Activated CD4-positive, alpha-beta memory T cell treated with anti-CD3 and anti-CD28 coated beads for 36 hours (primary cell): ENCODE results near the gene CDC42EP3. TPM values are rescaled to one million over a fixed set of nuclear protein-coding genes. Genes with fewer than 3 reads are reported as not detected.

Source experiments
- CTCF ChIA-PET: fragments of 350-600 bp; sonication (Branson Sonifier 250); formaldehyde crosslinking; loops from one replicate; lab custom pipeline; 2021; ENCODE audit warnings: antibody characterized with exemption, inconsistent platforms; lab: Charles Lee
- POLR2A ChIA-PET: fragments of 350-600 bp; sonication (Branson Sonifier 250); formaldehyde crosslinking; loops from one replicate; lab custom pipeline; 2021; ENCODE audit warnings: antibody characterized with exemption; lab: Charles Lee
- DNase-seq: peaks from one replicate; pipeline ENCODE4 v3.0.0-alpha.2; 2020
- H3K27ac Mint-ChIP-seq: one replicate; pipeline ENCODE4 v1.8.0; 2021; ENCODE audit warnings: mixed read lengths
- H3K27me3 Mint-ChIP-seq: one replicate; pipeline ENCODE4 v1.8.0; 2021; ENCODE audit warnings: mixed read lengths
- H3K36me3 Mint-ChIP-seq: one replicate; pipeline ENCODE4 v1.8.0; 2021; ENCODE audit warnings: mixed read lengths
- H3K4me1 Mint-ChIP-seq: one replicate; pipeline ENCODE4 v1.8.0; 2021; ENCODE audit warnings: low read depth, mixed read lengths
- H3K4me3 Mint-ChIP-seq: one replicate; pipeline ENCODE4 v1.8.0; 2021; ENCODE audit warnings: mild to moderate bottlenecking, mixed read lengths
- H3K9me3 Mint-ChIP-seq: one replicate; pipeline ENCODE4 v1.8.0; 2021; ENCODE audit warnings: mixed read lengths
- intact Hi-C: fragments of 100-400 bp; cut with micrococcal nuclease; formaldehyde crosslinking; loops from one replicate; pipeline ENCODE4 v1.15.1; 2023
- total RNA-seq, 2 experiments: library from RNA; stranded (reverse); gene quantifications; one replicate each; pipeline ENCODE4 v1.2.3, GENCODE V29; 2021

CDC42EP3 gene
- total RNA-seq, 2 experiments from 2014 or later, result 24.0 to 24.8 TPM

DNA sequence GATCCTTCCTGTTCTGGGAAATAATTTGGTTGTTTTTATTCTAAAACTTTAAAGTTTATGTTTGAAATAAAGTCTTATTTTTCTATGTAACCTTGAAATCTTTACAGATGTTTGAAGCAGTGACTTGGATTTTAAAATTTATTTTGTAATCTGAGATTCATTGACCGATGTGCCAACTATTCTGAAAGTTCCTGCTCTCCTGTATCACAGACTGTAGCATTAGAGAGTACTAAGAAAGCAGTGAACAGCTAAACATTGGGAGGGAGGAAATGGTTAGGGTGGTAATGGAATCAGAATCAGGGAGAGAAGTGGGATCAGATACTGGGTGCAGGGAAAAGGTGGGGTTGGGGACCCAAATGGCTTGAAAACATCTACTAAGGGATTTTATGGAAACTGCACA, 69.9 kb downstream of the CDC42EP3 start:
- Mint-ChIP-seq H3K9me3 (peaks cover 30% of the 10 kb centered on the region), H3K27me3 (no peaks in the 10 kb centered on the region), H3K4me3 (peak overlapping the region; percentile 15), H3K36me3 (peaks cover 12% of the 10 kb centered on the region), H3K27ac (peak overlapping the region; percentile 53), H3K4me1 (peaks cover 46% of the 10 kb centered on the region)
- intact Hi-C loops, result no loop called here
- no peak for DNase-seq
- POLR2A ChIA-PET, result no interaction called here
- CTCF ChIA-PET, result interaction anchor here (1.2 to 4.4 kb wide), 3 partner anchors 18 to 65 kb away, joined by 3 to 15 read pairs (median 3); no protein-coding TSS in a partner anchor

DNA sequence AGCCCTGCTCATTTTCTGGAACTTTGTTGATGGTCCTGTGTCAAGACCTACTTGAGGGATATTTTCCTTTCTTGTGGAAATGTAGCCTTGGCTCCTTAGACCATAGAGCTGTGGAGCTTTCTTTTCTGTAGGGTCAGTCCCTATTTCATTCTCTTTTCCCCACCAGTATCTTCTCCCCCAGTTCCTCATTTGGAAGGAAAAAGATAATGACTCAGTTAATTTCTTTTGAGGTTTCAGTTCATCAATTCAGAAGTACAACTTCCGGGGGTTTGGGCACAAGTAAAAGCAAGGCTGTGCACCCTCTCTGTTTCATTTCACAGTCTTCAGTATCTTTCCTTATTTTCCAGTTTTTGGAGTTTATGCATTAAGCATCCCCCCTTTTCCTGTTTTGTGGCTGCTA, 70.7 kb downstream of the CDC42EP3 start:
- H3K36me3 Mint-ChIP-seq, result peaks cover 12% of the 10 kb centered on the region
- intact Hi-C loops, result no loop called here
- POLR2A ChIA-PET, result interaction anchor here (0.6 to 2.1 kb wide), 5 partner anchors 11 to 160 kb away, joined by 3 to 10 read pairs (median 3); no protein-coding TSS in a partner anchor
- H3K4me1 Mint-ChIP-seq, result peaks cover 46% of the 10 kb centered on the region
- peak overlapping the region; percentile 67 for H3K4me3 Mint-ChIP-seq
- no peaks in the 10 kb centered on the region for H3K27me3 Mint-ChIP-seq
- DNase-seq, result no peak
- peak overlapping the region; percentile 80 for H3K27ac Mint-ChIP-seq
- peaks cover 29% of the 10 kb centered on the region for H3K9me3 Mint-ChIP-seq
- CTCF ChIA-PET, result interaction anchor here (1.1 to 4.4 kb wide), 5 partner anchors 11 to 65 kb away, joined by 3 to 15 read pairs (median 5); no protein-coding TSS in a partner anchor

DNA sequence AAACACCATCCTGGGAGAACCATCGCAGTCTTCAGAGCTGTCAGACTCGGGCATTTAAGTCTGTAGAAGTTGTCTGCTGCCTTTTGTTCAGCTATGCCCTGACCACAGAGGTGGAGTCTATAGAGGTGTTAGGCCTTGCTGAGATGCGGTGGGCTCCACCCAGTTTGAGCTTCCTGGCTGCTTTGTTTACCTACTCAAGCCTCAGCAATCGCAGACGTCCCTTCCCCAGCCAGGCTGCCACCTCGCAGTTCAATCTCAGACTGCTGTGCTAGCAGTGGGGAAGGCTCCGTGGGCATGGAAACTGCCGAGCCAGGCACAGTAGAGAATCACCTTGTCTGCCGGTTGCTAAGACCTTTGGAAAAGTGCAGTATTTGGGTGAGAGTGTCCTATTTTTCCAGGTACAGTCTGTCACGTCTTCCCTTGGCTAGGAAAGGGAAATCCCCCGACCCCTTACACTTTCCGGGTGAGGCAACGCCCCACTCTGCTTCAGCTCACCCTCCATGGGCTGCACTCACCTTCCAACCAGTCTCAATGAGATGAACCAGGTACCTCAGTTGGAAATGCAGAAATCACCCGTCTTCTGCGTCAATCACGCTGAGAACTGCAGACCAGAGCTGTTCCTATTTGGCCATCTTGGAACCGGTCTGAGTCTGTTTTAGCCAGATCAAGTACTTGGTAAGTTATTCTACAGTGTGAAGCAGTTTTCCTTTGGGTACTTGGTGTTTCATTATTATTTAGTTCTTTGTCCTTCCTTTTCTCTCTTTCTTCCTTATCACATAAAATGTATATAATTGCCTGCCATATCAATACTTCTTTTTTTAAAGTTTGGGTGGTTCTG, 71.5 kb downstream of the CDC42EP3 start:
- Mint-ChIP-seq H3K27ac (peak overlapping the region; percentile 80), H3K9me3 (peaks cover 32% of the 10 kb centered on the region), H3K4me3 (peak overlapping the region; percentile 67), H3K36me3 (peaks cover 10% of the 10 kb centered on the region), H3K4me1 (peaks cover 46% of the 10 kb centered on the region), H3K27me3 (no peaks in the 10 kb centered on the region)
- POLR2A ChIA-PET, result interaction anchor here (0.6 to 2.1 kb wide), 6 partner anchors 10 to 209 kb away, joined by 3 to 10 read pairs (median 3); no protein-coding TSS in a partner anchor
- peak; percentile 62 for DNase-seq
- intact Hi-C loops, result no loop called here
- CTCF ChIA-PET, result interaction anchor here (0.6 to 4.4 kb wide), 5 partner anchors 10 to 282 kb away, joined by 3 to 15 read pairs (median 5); no protein-coding TSS in a partner anchor

DNA sequence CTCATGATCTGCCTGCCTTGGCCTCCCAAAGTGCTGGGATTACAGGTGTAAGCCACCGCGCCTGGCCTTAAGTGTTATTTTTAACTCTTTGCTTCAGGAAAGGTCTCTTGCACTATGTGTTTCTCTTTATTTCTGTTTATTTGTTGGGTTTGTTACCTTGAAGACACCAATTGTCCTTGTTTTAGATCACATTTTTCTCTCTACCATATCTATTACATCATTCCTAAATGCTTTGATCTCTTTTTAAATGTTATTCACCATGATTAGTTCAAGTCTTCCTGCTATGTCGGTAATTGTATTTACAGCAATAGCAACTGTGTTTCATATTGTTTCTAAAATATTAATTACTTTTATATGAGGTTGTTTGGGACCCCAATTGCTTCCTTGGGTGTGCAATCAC, 77.7 kb downstream of the CDC42EP3 start:
- DNase-seq, result no peak
- Mint-ChIP-seq H3K27me3 (no peaks in the 10 kb centered on the region), H3K4me3 (no peak overlapping the region), H3K9me3 (peaks cover 37% of the 10 kb centered on the region), H3K4me1 (peaks cover 27% of the 10 kb centered on the region), H3K27ac (no peak overlapping the region), H3K36me3 (peaks cover 9% of the 10 kb centered on the region)
- ChIA-PET CTCF (no interaction called here), POLR2A (no interaction called here)
- intact Hi-C loops, result no loop called here

DNA sequence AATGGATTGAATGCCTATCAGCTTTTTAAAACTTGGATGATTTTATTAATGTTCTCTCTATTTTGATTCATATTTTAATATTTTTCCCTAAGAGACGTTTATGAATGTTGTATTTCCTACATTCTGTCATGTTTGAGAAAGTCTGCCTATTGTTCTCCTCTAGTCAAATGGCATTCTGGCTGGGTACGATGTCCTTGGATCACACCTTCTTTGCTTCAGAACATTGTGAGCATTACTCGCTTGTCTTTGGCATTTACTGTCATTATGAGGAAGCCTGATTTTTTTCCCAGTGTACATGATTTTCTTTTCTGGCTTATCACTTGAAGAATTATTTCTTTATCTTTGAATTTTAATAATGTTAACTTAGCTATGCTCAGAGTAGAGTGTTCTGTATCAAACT, 78.4 kb downstream of the CDC42EP3 start:
- ChIA-PET POLR2A (no interaction called here), CTCF (no interaction called here)
- Mint-ChIP-seq H3K4me3 (no peak overlapping the region), H3K4me1 (peaks cover 34% of the 10 kb centered on the region), H3K9me3 (peaks cover 33% of the 10 kb centered on the region), H3K27me3 (no peaks in the 10 kb centered on the region), H3K27ac (no peak overlapping the region), H3K36me3 (peaks cover 6% of the 10 kb centered on the region)
- DNase-seq, result no peak
- intact Hi-C loops, result no loop called here
